ENCODE data around the gene GRID2.

The GRID2 gene

GRCh38 chr4:93182722-93183121 lies 879.0 kb downstream of the GRID2 start:
- TF ChIP-seq TAF1 (IDR thresholded peaks at IDR 0.05; ENCODE audit: borderline replicate concordance, insufficient read depth, low read length) (no peak), FOXP2 (optimal IDR thresholded peaks at IDR 0.05; ENCODE audit: borderline replicate concordance, extremely low read depth, extremely low read length, insufficient read depth) (no peak), SIN3A (IDR thresholded peaks at IDR 0.05; ENCODE audit: borderline replicate concordance, insufficient read depth, low read length) (no peak), REST (IDR thresholded peaks at IDR 0.05; ENCODE audit: insufficient read depth in 1 of 2, low read depth in 2 of 2, low read length in 2 of 2) (no peak), POLR2AphosphoS5 (IDR thresholded peaks at IDR 0.05; ENCODE audit: low read depth, low read length) (no peak)

- TF ChIP-seq REST (IDR thresholded peaks at IDR 0.05; ENCODE audit: insufficient read depth in 1 of 2, low read depth in 2 of 2, low read length in 2 of 2) (no peak), FOXP2 (optimal IDR thresholded peaks at IDR 0.05; ENCODE audit: borderline replicate concordance, extremely low read depth, extremely low read length, insufficient read depth) (no peak), SIN3A (IDR thresholded peaks at IDR 0.05; ENCODE audit: borderline replicate concordance, insufficient read depth, low read length) (no peak), POLR2AphosphoS5 (IDR thresholded peaks at IDR 0.05; ENCODE audit: low read depth, low read length) (no peak), TAF1 (IDR thresholded peaks at IDR 0.05; ENCODE audit: borderline replicate concordance, insufficient read depth, low read length) (no peak)
These were observed 879.8 kb downstream of the GRID2 start for GRCh38 chr4:93183576-93183975.

GRCh38 chr4:93184053-93184452 lies 880.3 kb downstream of the GRID2 start:
- TF ChIP-seq POLR2AphosphoS5 (IDR thresholded peaks at IDR 0.05; ENCODE audit: low read depth, low read length) (no peak), REST (IDR thresholded peaks at IDR 0.05; ENCODE audit: insufficient read depth in 1 of 2, low read depth in 2 of 2, low read length in 2 of 2) (no peak), FOXP2 (optimal IDR thresholded peaks at IDR 0.05; ENCODE audit: borderline replicate concordance, extremely low read depth, extremely low read length, insufficient read depth) (no peak), TAF1 (IDR thresholded peaks at IDR 0.05; ENCODE audit: borderline replicate concordance, insufficient read depth, low read length) (no peak), SIN3A (IDR thresholded peaks at IDR 0.05; ENCODE audit: borderline replicate concordance, insufficient read depth, low read length) (no peak)

- TF ChIP-seq TAF1 (IDR thresholded peaks at IDR 0.05; ENCODE audit: borderline replicate concordance, insufficient read depth, low read length) (no peak), POLR2AphosphoS5 (IDR thresholded peaks at IDR 0.05; ENCODE audit: low read depth, low read length) (no peak), FOXP2 (optimal IDR thresholded peaks at IDR 0.05; ENCODE audit: borderline replicate concordance, extremely low read depth, extremely low read length, insufficient read depth) (no peak), SIN3A (IDR thresholded peaks at IDR 0.05; ENCODE audit: borderline replicate concordance, insufficient read depth, low read length) (no peak), REST (IDR thresholded peaks at IDR 0.05; ENCODE audit: insufficient read depth in 1 of 2, low read depth in 2 of 2, low read length in 2 of 2) (no peak)
These were observed 883.1 kb downstream of the GRID2 start for GRCh38 chr4:93186846-93187245.

- TF ChIP-seq SIN3A (IDR thresholded peaks at IDR 0.05; ENCODE audit: borderline replicate concordance, insufficient read depth, low read length) (no peak), TAF1 (IDR thresholded peaks at IDR 0.05; ENCODE audit: borderline replicate concordance, insufficient read depth, low read length) (no peak)
These were observed 883.7 kb downstream of the GRID2 start for GRCh38 chr4:93187466-93187865.
